ENCODE measurements around the gene NCAM2. TPM values are rescaled to one million over a fixed set of nuclear protein-coding genes. Genes with fewer than 3 reads are reported as not detected.

NCAM2 gene
- polyA plus RNA-seq, 1 donor from 2014 or later = 9.8 TPM

DNA sequence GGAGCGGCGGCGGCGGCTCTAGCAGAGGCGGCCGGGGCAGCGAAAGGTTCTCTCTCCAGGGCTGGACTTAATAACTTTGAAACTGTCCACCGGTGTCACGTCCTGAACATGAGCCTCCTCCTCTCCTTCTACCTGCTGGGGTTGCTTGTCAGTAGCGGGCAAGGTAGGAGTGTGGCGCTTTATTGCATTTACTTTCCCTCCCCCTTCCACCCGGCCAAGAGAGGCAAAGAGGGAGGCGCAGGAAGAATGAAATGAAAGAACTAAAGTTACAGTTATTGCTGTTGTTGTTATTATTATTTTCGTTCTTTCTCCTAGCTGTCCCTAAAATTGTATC is 214 bp downstream of the NCAM2 start:
- Histone ChIP-seq H3K4me2 (ENCODE audit: low read length) (peak overlapping the region; percentile 90), H3K9me3 (ENCODE audit: low read length) (no peaks in the 10 kb centered on the region), H3K79me2 (replicated peaks; ENCODE audit: insufficient read depth, low read length) (no peaks in the 10 kb centered on the region), H2AFZ (ENCODE audit: low read depth, low read length) (peak overlapping the region; percentile 41), H3K9ac (ENCODE audit: low read length) (peak overlapping the region; percentile 61), H3K9me2 (ENCODE audit: insufficient read depth, low read length) (no peaks in the 10 kb centered on the region), H4K20me1 (ENCODE audit: insufficient read depth) (no peaks in the 10 kb centered on the region), H3K27me3 (ENCODE audit: insufficient read depth, low read depth, low read length) (no peaks in the 10 kb centered on the region), H3K27ac (ENCODE audit: low read length) (no peak overlapping the region), H3K36me3 (ENCODE audit: insufficient read depth, low read length) (no peaks in the 10 kb centered on the region), H3F3A (ENCODE audit: insufficient read depth, low read length, poor library complexity, severe bottlenecking) (no peaks in the 10 kb centered on the region), H3K4me3 (ENCODE audit: low read length) (peak overlapping the region; percentile 80)
- TF ChIP-seq POLR2AphosphoS5 (IDR thresholded peaks at IDR 0.05) (no peak), SMC3 (conservative IDR thresholded peaks at IDR 0.05; ENCODE audit: poor library complexity) (peak; percentile 43), EP300 (conservative IDR thresholded peaks at IDR 0.05; ENCODE audit: poor library complexity, severe bottlenecking) (no peak), RAD21 (conservative IDR thresholded peaks at IDR 0.05) (peak; percentile 52), MXI1 (conservative IDR thresholded peaks at IDR 0.05; ENCODE audit: poor library complexity, severe bottlenecking) (no peak)
- TF ChIP-seq, protein P1, sequence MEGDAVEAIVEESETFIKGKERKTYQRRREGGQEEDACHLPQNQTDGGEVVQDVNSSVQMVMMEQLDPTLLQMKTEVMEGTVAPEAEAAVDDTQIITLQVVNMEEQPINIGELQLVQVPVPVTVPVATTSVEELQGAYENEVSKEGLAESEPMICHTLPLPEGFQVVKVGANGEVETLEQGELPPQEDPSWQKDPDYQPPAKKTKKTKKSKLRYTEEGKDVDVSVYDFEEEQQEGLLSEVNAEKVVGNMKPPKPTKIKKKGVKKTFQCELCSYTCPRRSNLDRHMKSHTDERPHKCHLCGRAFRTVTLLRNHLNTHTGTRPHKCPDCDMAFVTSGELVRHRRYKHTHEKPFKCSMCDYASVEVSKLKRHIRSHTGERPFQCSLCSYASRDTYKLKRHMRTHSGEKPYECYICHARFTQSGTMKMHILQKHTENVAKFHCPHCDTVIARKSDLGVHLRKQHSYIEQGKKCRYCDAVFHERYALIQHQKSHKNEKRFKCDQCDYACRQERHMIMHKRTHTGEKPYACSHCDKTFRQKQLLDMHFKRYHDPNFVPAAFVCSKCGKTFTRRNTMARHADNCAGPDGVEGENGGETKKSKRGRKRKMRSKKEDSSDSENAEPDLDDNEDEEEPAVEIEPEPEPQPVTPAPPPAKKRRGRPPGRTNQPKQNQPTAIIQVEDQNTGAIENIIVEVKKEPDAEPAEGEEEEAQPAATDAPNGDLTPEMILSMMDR (IDR thresholded peaks at IDR 0.05; ENCODE audit: poor library complexity, severe bottlenecking) = peak; percentile 25
- TF ChIP-seq, protein P2, sequence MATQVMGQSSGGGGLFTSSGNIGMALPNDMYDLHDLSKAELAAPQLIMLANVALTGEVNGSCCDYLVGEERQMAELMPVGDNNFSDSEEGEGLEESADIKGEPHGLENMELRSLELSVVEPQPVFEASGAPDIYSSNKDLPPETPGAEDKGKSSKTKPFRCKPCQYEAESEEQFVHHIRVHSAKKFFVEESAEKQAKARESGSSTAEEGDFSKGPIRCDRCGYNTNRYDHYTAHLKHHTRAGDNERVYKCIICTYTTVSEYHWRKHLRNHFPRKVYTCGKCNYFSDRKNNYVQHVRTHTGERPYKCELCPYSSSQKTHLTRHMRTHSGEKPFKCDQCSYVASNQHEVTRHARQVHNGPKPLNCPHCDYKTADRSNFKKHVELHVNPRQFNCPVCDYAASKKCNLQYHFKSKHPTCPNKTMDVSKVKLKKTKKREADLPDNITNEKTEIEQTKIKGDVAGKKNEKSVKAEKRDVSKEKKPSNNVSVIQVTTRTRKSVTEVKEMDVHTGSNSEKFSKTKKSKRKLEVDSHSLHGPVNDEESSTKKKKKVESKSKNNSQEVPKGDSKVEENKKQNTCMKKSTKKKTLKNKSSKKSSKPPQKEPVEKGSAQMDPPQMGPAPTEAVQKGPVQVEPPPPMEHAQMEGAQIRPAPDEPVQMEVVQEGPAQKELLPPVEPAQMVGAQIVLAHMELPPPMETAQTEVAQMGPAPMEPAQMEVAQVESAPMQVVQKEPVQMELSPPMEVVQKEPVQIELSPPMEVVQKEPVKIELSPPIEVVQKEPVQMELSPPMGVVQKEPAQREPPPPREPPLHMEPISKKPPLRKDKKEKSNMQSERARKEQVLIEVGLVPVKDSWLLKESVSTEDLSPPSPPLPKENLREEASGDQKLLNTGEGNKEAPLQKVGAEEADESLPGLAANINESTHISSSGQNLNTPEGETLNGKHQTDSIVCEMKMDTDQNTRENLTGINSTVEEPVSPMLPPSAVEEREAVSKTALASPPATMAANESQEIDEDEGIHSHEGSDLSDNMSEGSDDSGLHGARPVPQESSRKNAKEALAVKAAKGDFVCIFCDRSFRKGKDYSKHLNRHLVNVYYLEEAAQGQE (IDR thresholded peaks at IDR 0.05; ENCODE audit: borderline replicate concordance) = no peak

DNA sequence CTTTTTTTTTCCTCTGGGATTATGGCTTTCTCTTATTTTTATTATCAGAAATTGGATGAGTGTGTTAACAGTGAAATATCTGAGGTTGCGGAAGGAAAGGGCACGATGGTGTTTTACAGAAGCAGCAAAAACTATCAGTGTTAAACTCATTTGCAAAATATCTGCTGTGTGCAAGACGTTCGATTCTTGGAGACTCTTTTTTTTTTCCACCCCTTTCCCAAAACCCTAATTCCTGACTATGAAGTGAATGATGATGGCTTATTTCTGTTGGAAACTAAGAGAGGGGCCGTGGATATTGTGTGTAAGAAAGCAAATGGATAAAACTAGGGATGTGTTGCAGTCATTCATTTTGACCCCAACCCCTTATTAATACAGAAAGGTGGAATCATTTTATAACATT is 677 bp downstream of the NCAM2 start:
- Histone ChIP-seq H3K4me3 (ENCODE audit: low read length) (peak overlapping the region; percentile 80), H3K27ac (ENCODE audit: low read length) (no peak overlapping the region), H3F3A (ENCODE audit: insufficient read depth, low read length, poor library complexity, severe bottlenecking) (no peaks in the 10 kb centered on the region), H2AFZ (ENCODE audit: low read depth, low read length) (no peak overlapping the region), H3K9me2 (ENCODE audit: insufficient read depth, low read length) (no peaks in the 10 kb centered on the region), H3K4me2 (ENCODE audit: low read length) (peak overlapping the region; percentile 90), H3K79me2 (replicated peaks; ENCODE audit: insufficient read depth, low read length) (no peaks in the 10 kb centered on the region), H3K36me3 (ENCODE audit: insufficient read depth, low read length) (no peaks in the 10 kb centered on the region), H4K20me1 (ENCODE audit: insufficient read depth) (no peaks in the 10 kb centered on the region), H3K9me3 (ENCODE audit: low read length) (no peaks in the 10 kb centered on the region), H3K27me3 (ENCODE audit: insufficient read depth, low read depth, low read length) (no peaks in the 10 kb centered on the region), H3K9ac (ENCODE audit: low read length) (peak overlapping the region; percentile 61)
- no peak for TF ChIP-seq RAD21 (conservative IDR thresholded peaks at IDR 0.05)
- TF ChIP-seq, protein P2 (IDR thresholded peaks at IDR 0.05; ENCODE audit: borderline replicate concordance) = no peak
- no peak for TF ChIP-seq EP300 (conservative IDR thresholded peaks at IDR 0.05; ENCODE audit: poor library complexity, severe bottlenecking)
- no peak for TF ChIP-seq POLR2AphosphoS5 (IDR thresholded peaks at IDR 0.05)
- no peak for TF ChIP-seq MXI1 (conservative IDR thresholded peaks at IDR 0.05; ENCODE audit: poor library complexity, severe bottlenecking)
- TF ChIP-seq TAF1 (IDR thresholded peaks at IDR 0.05; ENCODE audit: low read depth) = no peak
- TF ChIP-seq SMC3 (conservative IDR thresholded peaks at IDR 0.05; ENCODE audit: poor library complexity) = no peak
- TF ChIP-seq, protein P1 (IDR thresholded peaks at IDR 0.05; ENCODE audit: poor library complexity, severe bottlenecking) = no peak
- TF ChIP-seq EZH2 (IDR thresholded peaks at IDR 0.05; ENCODE audit: borderline replicate concordance, insufficient read depth, low read length, poor library complexity, severe bottlenecking) = no peak
